ENCODE data around the gene PAX5. TPM values are rescaled to one million over a fixed set of nuclear protein-coding genes. Genes with fewer than 3 reads are reported as not detected.

Gene PAX5
- total RNA-seq, 1 donor from 2014 or later = not detected

- peaks cover 34% of the 10 kb centered on the region for H3K27me3 ChIP-seq
- peak overlapping the region in 1 of 2 donors; percentile 69 for H3K4me3 ChIP-seq
- H3K27ac ChIP-seq = no peak overlapping the region
- TF ChIP-seq, protein P1, sequence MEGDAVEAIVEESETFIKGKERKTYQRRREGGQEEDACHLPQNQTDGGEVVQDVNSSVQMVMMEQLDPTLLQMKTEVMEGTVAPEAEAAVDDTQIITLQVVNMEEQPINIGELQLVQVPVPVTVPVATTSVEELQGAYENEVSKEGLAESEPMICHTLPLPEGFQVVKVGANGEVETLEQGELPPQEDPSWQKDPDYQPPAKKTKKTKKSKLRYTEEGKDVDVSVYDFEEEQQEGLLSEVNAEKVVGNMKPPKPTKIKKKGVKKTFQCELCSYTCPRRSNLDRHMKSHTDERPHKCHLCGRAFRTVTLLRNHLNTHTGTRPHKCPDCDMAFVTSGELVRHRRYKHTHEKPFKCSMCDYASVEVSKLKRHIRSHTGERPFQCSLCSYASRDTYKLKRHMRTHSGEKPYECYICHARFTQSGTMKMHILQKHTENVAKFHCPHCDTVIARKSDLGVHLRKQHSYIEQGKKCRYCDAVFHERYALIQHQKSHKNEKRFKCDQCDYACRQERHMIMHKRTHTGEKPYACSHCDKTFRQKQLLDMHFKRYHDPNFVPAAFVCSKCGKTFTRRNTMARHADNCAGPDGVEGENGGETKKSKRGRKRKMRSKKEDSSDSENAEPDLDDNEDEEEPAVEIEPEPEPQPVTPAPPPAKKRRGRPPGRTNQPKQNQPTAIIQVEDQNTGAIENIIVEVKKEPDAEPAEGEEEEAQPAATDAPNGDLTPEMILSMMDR (IDR thresholded peaks at IDR 0.05) = no peak
- intact Hi-C loops (cut with DNase I) = no loop called here
- H3K36me3 ChIP-seq = no peaks in the 10 kb centered on the region
- H3K4me1 ChIP-seq = peaks cover 13 to 16% of the 10 kb centered on the region in 2 donors
- H3K9me3 ChIP-seq = no peaks in the 10 kb centered on the region
- no peak for DNase-seq (ENCODE audit: low spot score in 2 of 2)
These were observed 4.4 kb upstream of the PAX5 start for GRCh38 chr9:37038302-37038942.

GRCh38 chr9:37037503-37038301 is 3.6 kb upstream of the PAX5 start:
- no peaks in the 10 kb centered on the region for H3K9me3 ChIP-seq
- TF ChIP-seq, protein P1 (IDR thresholded peaks at IDR 0.05) = no peak
- no peak for DNase-seq (ENCODE audit: low spot score in 2 of 2)
- H3K4me1 ChIP-seq = peaks cover 13 to 16% of the 10 kb centered on the region in 2 donors
- no peaks in the 10 kb centered on the region for H3K36me3 ChIP-seq
- H3K27ac ChIP-seq = no peak overlapping the region
- peak overlapping the region; percentile 65 to 69 for H3K4me3 ChIP-seq
- intact Hi-C loops (cut with DNase I) = no loop called here
- peaks cover 41% of the 10 kb centered on the region for H3K27me3 ChIP-seq

GRCh38 chr9:37036776-37037502 is 2.9 kb upstream of the PAX5 start:
- no peaks in the 10 kb centered on the region for H3K36me3 ChIP-seq
- DNase-seq (ENCODE audit: low spot score in 2 of 2) = no peak
- H3K9me3 ChIP-seq = no peaks in the 10 kb centered on the region
- peak overlapping the region; percentile 65 to 69 for H3K4me3 ChIP-seq
- H3K4me1 ChIP-seq = peaks cover 13 to 16% of the 10 kb centered on the region in 2 donors
- H3K27ac ChIP-seq = no peak overlapping the region
- intact Hi-C loops (cut with DNase I) = no loop called here
- peaks cover 48% of the 10 kb centered on the region for H3K27me3 ChIP-seq
- TF ChIP-seq, protein P1 (IDR thresholded peaks at IDR 0.05) = no peak

- TF ChIP-seq, protein P1 (IDR thresholded peaks at IDR 0.05) = no peak
- H3K27ac ChIP-seq = no peak overlapping the region
- no peaks in the 10 kb centered on the region for H3K36me3 ChIP-seq
- H3K4me3 ChIP-seq = peak overlapping the region; percentile 65 to 69
- intact Hi-C loops (cut with DNase I) = no loop called here
- no peak for DNase-seq (ENCODE audit: low spot score in 2 of 2)
- no peaks in the 10 kb centered on the region for H3K9me3 ChIP-seq
- peaks cover 53% of the 10 kb centered on the region for H3K27me3 ChIP-seq
- peaks cover 13 to 16% of the 10 kb centered on the region in 2 donors for H3K4me1 ChIP-seq
These were observed 2.3 kb upstream of the PAX5 start for GRCh38 chr9:37036371-37036775.

GRCh38 chr9:37035648-37036370 is 1.7 kb upstream of the PAX5 start:
- no peak for DNase-seq (ENCODE audit: low spot score in 2 of 2)
- peaks cover 13 to 16% of the 10 kb centered on the region in 2 donors for H3K4me1 ChIP-seq
- intact Hi-C loops (cut with DNase I) = no loop called here
- no peaks in the 10 kb centered on the region for H3K36me3 ChIP-seq
- H3K27ac ChIP-seq = no peak overlapping the region
- no peaks in the 10 kb centered on the region for H3K9me3 ChIP-seq
- peak overlapping the region; percentile 65 to 69 for H3K4me3 ChIP-seq
- TF ChIP-seq, protein P1 (IDR thresholded peaks at IDR 0.05) = no peak
- H3K27me3 ChIP-seq = peaks cover 56% of the 10 kb centered on the region

Data from ascending aorta (tissue), 2 donors.